Spleen (tissue), 11 donors: ENCODE data around the gene ST6GALNAC5. TPM values are rescaled to one million over a fixed set of nuclear protein-coding genes. Genes with fewer than 3 reads are reported as not detected.

Source experiments
- DNase-seq: peaks from one replicate; pipeline ENCODE4 v3.0.0-alpha.2; 2020
- H3K27ac ChIP-seq, 8 donors: fragments of 200-600 bp; sonication (generic) in 7 of 8; 1 replicate in 4 of 8; 2 replicates in 4 of 8; pipeline versions ENCODE4 v1.5.0 to v1.8.0; 2016 to 2021; ENCODE audit warnings: inconsistent platforms in 4 of 8, mild to moderate bottlenecking in 4 of 8, moderate library complexity in 1 of 8
- H3K27me3 ChIP-seq, 7 donors: fragments of 200-600 bp; sonication (generic) in 6 of 7; replicated peaks in 1 of 7; 1 replicate in 4 of 7; 2 replicates in 3 of 7; pipeline versions ENCODE4 v1.5.0 to v1.8.0; 2016 to 2021; ENCODE audit warnings: inconsistent platforms in 3 of 7, mild to moderate bottlenecking in 1 of 7
- H3K36me3 ChIP-seq, 6 donors: fragments of 200-600 bp; sonication (generic) in 5 of 6; 1 replicate in 4 of 6; 2 replicates in 2 of 6; pipeline versions ENCODE4 v1.5.0 to v1.8.0; 2016 to 2021; ENCODE audit warnings: inconsistent platforms in 2 of 6
- H3K4me1 ChIP-seq, 6 donors: fragments of 200-600 bp; sonication (generic) in 5 of 6; 1 replicate in 3 of 6; 2 replicates in 3 of 6; pipeline versions ENCODE4 v1.5.0 to v1.8.0; 2016 to 2021; ENCODE audit warnings: inconsistent platforms in 3 of 6
- H3K4me3 ChIP-seq, 8 donors: fragments of 200-600 bp; sonication (generic) in 7 of 8; 1 replicate in 4 of 8; 2 replicates in 4 of 8; pipeline versions ENCODE4 v1.5.0 to v1.8.0; 2016 to 2021; ENCODE audit warnings: inconsistent platforms in 4 of 8, mild to moderate bottlenecking in 4 of 8, moderate library complexity in 2 of 8
- H3K9me3 ChIP-seq, 8 donors: fragments of 200-600 bp; sonication (generic) in 7 of 8; 1 replicate in 4 of 8; 2 replicates in 4 of 8; pipeline versions ENCODE4 v1.5.0 to v1.8.0; 2016 to 2021; ENCODE audit warnings: inconsistent platforms in 4 of 8
- CTCF ChIP-seq, 11 experiments: fragments of 200-600 bp in 7 of 11; fragments of 450-650 bp in 4 of 11; sonication (generic) in 4 of 11; IDR thresholded peaks in 8 of 11; conservative IDR thresholded peaks in 3 of 11; 1 replicate in 7 of 11; 2 replicates in 4 of 11; pipeline versions ENCODE4 v1.4.0 to v1.8.0; 2016 to 2021; ENCODE audit warnings: antibody characterized with exemption in 11 of 11, inconsistent platforms in 4 of 11, mild to moderate bottlenecking in 1 of 11
- POLR2A ChIP-seq, 3 donors: fragments of 450-650 bp; IDR thresholded peaks; one replicate each; pipeline ENCODE4 v1.5.1; 2017; ENCODE audit warnings: antibody characterized with exemption in 3 of 3, mild to moderate bottlenecking in 1 of 3
- POLR2AphosphoS5 ChIP-seq, 3 donors: sonication (generic); formaldehyde crosslinking; IDR thresholded peaks; one replicate each; pipeline ENCODE4 v1.5.1; 2017; ENCODE audit warnings: antibody characterized with exemption in 3 of 3
- WGBS, 5 donors: extraction: QIAGEN DNeasy Blood & Tissue Kit in 3 of 5; methylation state at CpG; one replicate each; pipeline versions ENCODE4 v1.1.5 to v1.1.7; 2013 to 2018; 5-methylcytosine and 5-hydroxymethylcytosine counted together
- intact Hi-C: fragments of 100-400 bp; cut with DNase I; formaldehyde crosslinking; loops from one replicate; pipeline ENCODE4 v1.15.0; 2023; ENCODE audit warnings: low total_unique reads
- polyA plus RNA-seq, 3 donors: library from polyadenylated mRNA; stranded (reverse); fragments of 200-250 nt; gene quantifications; one replicate each; pipeline ENCODE4 v1.2.1, GENCODE V29; 2013
- total RNA-seq, 7 donors: library from RNA; depleted of rRNA in 3 of 7; stranded (reverse); fragments of >200 nt in 3 of 7; fragmentation: NEBNext Ultra II Directional in 4 of 7; extraction: Animal tissue kit (Norgen Biotek cat#: 25700) in 4 of 7; gene quantifications; one replicate each; pipeline versions ENCODE4 v1.1.0 to v1.2.1, GENCODE V29; 2016 to 2021
- donor health status: healthy with polysubstance abuse.
- donor health status: DM: no; HTN: no; CAD: no; lungs with moderate emphysema.
- donor health status: DM: no; HTN: no; CAD: no.
- donor health status: Bipolar disorder and iron deficiency.
- donor health status: healthy.
- donor health status: DM: no; HTN: no; CAD: no.
- donor health status: DM: yes; HTN: yes; CAD: no.

The ST6GALNAC5 gene
- total and polyA plus RNA-seq, 10 donors = 0.15 to 2.3 (median 1.6) TPM

DNA sequence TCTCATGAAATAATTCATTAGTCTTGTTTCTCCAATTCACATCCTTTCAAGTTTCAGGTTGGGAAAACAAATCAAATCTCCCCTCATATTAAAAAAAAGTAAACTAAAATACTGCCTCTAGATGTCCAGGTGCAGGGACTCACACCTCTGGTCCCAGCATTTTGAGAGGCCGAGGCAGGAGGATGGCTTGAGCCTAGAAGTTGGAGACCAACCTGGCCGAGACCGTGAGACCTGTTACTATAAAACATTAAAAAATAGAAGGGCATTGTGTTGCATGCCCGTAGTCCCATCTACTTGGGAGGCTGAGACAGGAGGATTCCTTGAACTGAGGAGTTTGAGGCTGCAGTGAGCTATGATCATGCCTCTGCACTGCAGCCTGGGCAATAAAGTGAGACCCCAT is 61.9 kb downstream of the ST6GALNAC5 start:
- Histone ChIP-seq H3K4me1 (no peaks in the 10 kb centered on the region), H3K27ac (no peak overlapping the region), H3K36me3 (no peaks in the 10 kb centered on the region), H3K27me3 (no peaks in the 10 kb centered on the region), H3K9me3 (peaks cover 0 to 12% (median 8%) of the 10 kb centered on the region in 8 donors), H3K4me3 (no peak overlapping the region)
- 86 to 93% (median 91%) methylated on average over 4 of the region's 4 CpGs for WGBS, 5 donors
- intact Hi-C loops = no loop called here
- TF ChIP-seq POLR2AphosphoS5 (IDR thresholded peaks at IDR 0.05) (no peak), CTCF (IDR thresholded peaks at IDR 0.05 in 8 of 11, conservative IDR thresholded peaks at IDR 0.05 in 3 of 11) (no peak)
- no peak for DNase-seq

DNA sequence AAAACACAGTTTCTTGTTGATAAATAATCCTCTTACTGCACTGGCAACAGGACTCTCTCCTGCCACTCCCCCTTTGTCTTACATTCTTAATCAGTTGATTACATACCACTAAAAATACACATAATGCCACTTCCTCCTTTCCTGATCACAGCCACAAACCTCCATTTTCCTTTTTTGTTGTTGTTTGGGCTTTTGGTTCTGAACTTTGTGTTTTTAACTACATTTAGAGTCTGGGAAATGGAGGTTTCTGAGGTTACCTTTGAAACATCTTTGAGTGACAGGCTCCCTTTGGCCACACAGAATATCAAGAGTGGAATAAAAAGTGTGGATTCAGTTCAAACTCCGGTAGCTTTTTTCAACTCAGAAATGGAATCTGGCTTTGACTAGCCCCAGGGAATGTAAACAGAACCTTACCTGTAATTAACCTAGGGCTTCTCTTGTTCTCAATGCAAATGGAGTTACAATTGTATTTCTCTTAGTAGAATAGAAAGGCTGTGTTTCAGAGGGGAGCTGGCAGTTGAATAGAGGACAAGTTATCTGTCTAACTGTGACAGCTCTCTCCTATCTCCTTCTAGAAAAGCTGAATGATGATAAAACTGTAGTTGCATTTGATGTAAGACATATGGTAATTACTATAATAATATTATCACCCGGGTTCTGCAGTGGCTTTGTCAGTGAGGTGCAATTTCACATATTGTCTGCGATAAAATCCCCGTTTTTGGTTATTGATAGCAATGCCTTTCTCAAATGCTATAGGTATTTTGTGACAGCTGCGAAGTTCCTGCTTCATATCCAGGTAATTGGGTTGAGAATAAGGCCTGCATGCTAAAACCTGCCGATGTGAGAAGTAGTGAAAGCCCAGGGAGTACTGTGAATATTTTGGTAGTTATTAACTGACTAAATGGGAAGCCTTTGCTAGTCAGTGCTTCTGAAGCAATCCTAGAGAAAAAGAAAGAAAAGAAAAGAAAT is 66.9 kb downstream of the ST6GALNAC5 start:
- WGBS, 5 donors = 83 to 89% (median 84%) methylated on average over 6 of the region's 6 CpGs
- Histone ChIP-seq H3K27ac (no peak overlapping the region), H3K27me3 (no peaks in the 10 kb centered on the region), H3K4me3 (no peak overlapping the region), H3K36me3 (no peaks in the 10 kb centered on the region), H3K9me3 (peaks cover 0 to 12% (median 8%) of the 10 kb centered on the region in 8 donors), H3K4me1 (no peaks in the 10 kb centered on the region)
- no peak for DNase-seq
- TF ChIP-seq POLR2AphosphoS5 (IDR thresholded peaks at IDR 0.05) (no peak), CTCF (IDR thresholded peaks at IDR 0.05 in 8 of 11, conservative IDR thresholded peaks at IDR 0.05 in 3 of 11) (no peak), POLR2A (IDR thresholded peaks at IDR 0.05) (no peak)
- intact Hi-C loops = no loop called here

GRCh38 chr1:76938304-76938703 is 71.0 kb downstream of the ST6GALNAC5 start:
- no peaks in the 10 kb centered on the region for H3K27me3 ChIP-seq
- intact Hi-C loops = no loop called here
- WGBS, 5 donors = 60 to 71% (median 63%) methylated on average over 2 of the region's 2 CpGs
- H3K4me3 ChIP-seq = no peak overlapping the region
- H3K9me3 ChIP-seq = no peaks in the 10 kb centered on the region
- TF ChIP-seq POLR2A (IDR thresholded peaks at IDR 0.05) (no peak), CTCF (IDR thresholded peaks at IDR 0.05 in 8 of 11, conservative IDR thresholded peaks at IDR 0.05 in 3 of 11) (no peak), POLR2AphosphoS5 (IDR thresholded peaks at IDR 0.05) (no peak)
- H3K27ac ChIP-seq = no peak overlapping the region
- no peak for DNase-seq
- H3K36me3 ChIP-seq = no peaks in the 10 kb centered on the region
- H3K4me1 ChIP-seq = no peaks in the 10 kb centered on the region

DNA sequence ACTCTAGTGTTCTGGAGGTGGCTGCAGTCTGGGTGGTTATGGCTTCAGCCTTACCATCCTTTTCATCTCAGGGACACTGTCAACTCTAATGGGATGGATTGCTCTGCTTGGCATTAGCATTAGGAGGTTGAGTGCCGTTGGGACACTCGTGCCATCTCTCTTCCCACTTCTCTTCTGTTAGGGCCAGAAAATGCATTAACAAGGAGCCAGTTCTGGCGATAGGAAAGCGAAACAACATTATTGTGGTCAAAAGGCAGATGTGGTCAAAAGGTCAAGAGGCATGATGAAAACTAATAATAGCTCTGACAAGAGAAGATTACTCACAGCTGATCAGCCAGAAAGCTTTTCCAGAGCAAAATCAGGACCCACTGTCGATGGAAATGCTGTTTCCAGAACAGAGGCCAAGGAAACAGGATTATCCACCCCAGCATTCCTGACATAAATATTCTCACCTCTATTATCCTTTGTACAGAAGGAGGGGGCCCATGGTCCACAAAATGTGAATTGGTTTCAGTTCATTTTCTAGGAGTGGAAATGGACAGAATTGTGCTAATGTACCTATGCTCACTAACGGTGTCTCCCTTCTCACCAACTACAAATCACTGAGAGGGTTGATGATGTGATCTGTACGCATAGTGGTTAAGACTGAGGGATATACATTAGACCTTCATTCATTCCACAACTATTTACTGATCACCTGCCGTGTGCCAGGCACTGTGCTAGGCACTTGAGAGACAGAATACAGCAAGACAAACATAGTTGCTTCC is 72.0 kb downstream of the ST6GALNAC5 start:
- no peaks in the 10 kb centered on the region for H3K9me3 ChIP-seq
- H3K27me3 ChIP-seq = no peaks in the 10 kb centered on the region
- intact Hi-C loops = no loop called here
- no peak overlapping the region for H3K4me3 ChIP-seq
- no peaks in the 10 kb centered on the region for H3K36me3 ChIP-seq
- no peak for DNase-seq
- H3K4me1 ChIP-seq = no peaks in the 10 kb centered on the region
- no peak overlapping the region for H3K27ac ChIP-seq
- 56 to 71% (median 65%) methylated on average over 8 of the region's 8 CpGs for whole genome bisulfite sequencing, 5 donors
- TF ChIP-seq POLR2AphosphoS5 (IDR thresholded peaks at IDR 0.05) (no peak), POLR2A (IDR thresholded peaks at IDR 0.05) (no peak), CTCF (IDR thresholded peaks at IDR 0.05 in 8 of 11, conservative IDR thresholded peaks at IDR 0.05 in 3 of 11) (no peak)
